ENCODE measurements around the gene UNC119.

Gene UNC119

DNA sequence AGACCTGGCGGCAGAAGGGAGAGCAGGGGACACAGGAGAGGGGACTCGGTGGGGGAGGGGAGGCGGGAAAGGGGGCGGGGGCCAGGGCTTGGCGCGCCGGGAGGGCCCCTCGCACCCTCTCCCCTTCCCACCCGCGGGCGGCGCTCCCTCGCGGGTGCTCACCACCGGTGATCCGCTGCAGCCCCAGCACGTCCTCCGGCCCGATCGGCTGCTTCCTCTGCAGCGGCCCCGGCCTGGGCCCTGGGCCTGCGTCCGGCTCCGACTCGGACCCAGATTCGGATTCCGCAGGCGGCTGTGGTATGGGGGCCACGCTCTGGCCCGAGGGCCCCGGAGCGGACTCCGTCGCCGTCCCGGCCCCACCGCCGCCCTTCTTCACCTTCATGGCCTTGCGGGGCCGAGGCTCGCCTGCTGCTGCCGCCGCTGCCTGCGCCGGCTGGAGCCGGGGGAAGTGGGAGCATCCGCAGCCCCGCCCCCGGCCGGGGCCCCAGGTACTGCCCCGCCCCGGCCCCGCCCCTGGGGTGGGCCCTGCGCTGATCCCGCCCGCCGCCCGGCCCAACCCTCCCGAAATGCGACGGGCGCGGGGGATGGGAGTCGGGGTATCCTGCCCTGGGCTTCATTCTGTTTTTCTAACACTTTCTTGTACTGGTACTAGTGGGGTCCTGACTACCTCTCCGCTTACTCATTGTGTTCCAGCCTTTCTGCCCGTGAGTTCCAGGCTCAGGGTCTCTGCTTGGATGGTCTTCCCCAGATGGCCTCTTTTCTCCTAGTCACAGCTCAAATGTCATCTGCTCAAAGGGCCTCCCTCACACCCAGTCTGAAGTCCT is at the start of gene UNC119:
TSS of gene UNC119 (minus strand) at position 449 of the 824 bp plus-strand sequence. CDS start at position 382, 67 bp downstream.
- peak in 42 of 51 donors; percentile 6 to 77 (median 49) for DNase-seq

DNA sequence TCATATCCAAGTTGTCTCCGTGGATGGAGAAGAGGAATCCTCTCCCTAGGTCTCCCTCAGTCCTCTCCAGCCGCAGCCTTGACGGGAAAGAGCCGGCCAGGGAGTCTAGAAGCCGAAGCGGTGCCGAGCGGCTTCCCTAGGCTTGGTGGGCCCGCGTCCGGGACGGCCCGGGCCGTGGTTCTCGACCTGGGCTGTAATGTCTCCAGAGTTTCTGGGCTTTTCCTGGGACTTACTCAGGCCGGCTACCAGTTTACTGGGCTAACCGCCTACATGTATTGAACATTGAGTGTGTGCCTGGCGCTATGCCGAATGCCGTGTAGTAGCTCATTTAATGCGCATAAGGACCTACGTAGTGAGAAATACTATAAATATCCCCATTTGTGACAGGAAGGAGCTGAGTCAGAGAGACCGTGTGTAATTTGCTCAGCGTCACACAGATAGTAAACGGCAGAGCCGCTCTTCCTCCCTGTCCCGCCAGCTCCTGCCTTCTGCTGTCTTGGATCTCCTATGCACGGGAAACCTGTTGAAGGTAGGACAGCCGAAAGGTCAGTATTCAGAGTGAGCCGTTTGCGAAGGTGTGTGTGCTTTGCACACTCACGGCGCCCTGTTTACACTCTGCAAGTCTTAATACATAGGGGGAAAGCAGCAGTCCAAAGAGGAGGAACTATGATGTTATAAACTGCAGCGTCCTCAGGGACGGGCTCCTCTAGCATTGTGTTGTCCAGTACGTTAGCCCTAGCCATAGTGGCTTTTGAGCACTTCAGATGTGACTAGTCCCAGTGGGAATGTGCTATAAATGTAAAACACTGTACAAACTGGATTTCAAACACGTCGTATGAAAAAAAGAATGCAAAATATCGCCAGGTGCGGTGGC is 47.1 kb upstream of the UNC119 start:
- DNase-seq, result peak in 24 of 51 donors; percentile 8 to 80 (median 37)

- DNase-seq, result peak in 50 of 51 donors; percentile 27 to 92 (median 82)
These were observed 46.4 kb upstream of the UNC119 start, which contains the start of gene SPAG5 for GRCh38 chr17:28598799-28599310. Gene SPAG5, minus strand, starts transcription at chr17:28599025. Its CDS starts 79 bp downstream, at chr17:28598946.

DNA sequence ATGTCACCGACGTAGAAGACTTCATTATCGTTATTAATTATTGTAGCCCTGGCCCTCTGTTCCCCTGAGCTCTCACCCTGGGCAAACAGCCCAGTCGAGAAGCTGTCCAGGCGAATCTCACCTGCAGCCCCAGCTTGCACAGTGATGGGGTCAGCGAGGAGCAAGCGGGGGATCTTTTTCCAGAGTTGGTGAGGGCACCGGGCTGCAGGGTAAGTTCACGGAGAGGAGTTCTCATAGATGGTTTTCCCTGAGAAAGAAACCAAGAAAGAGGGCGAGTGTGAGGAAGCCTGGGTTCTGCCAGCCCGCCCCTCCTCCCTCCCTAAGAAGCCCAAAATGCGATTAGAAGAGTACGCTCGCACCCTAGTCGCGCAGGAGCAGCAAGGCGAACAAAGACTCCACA is 46.0 kb upstream of the UNC119 start:
- no peak for DNase-seq

DNA sequence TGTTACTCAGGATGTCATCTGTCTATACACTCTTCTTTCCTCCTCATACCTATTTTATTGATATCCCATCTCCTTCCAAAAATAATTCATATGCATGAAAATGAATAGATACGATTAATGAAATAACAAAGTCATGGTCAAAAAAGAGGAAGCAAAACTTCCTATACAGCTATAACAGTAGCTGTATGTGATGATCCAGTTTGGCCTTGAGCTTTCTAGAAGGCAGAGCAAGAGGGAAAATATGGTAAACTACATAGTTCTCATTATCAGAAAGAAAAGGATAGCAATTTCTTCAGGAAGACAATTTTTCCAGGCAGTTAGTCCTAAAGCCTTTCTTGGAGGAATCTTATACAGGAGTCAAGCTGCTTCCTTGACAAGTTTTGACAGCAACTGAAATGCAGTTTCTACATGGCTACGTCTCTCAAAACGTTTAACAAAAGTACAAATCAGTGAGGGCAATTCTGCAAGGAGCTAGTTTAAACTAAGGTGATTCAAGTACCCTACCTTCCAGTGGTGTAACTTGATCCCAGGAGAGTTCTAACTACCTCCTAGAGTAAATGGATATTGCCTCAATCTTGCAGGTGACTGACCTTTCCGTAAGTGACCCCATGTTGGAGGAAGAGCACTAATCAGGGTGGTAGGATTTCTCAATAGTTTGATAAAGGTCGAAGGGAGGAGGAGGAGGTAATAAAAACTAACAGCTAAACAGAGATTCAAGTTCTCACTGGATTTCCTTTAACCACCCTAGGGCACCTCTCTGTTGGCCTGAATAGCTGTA is 45.4 kb upstream of the UNC119 start:
- no peak for DNase-seq

- DNase-seq, result no peak
These were observed 39.8 kb upstream of the UNC119 start for GRCh38 chr17:28592260-28592659.

DNA sequence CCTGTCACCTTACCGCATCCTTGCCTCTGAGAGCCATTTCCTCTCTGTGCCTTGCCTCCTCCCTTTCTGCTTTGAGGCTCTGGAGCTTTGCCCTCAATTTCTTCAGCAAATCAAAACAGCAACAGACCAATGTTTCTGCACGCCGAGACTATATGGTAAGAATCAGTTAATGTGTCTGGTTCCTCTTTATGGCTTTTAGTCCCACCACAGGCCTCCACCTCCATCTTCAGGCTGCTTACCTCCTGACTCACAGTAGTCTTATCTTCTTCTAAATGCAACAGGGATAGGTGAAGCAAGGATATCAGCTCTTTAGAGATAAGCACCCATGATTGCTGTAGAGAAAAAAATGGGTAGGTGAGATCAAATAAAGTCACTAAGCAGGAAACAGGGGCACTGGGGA is 33.4 kb upstream of the UNC119 start:
- DNase-seq, result no peak

DNA sequence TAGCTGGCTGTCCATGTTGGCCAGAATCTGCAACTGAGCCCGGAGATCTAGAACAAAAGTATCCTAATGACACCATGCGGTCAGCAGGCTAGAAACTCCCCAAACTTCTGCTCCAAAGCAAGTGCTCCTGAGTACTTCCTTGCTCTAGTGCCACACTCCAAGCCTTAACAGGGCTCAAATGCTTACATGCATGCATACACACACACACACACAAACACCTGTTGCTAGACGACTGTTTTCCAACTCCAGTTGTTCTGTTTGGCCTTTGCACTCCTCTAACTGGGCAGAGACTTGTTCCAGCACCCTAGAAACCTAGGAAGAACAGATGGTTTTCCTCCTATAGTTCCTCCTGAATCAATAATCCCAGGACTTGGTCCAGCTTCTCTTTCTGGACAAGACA is 32.0 kb upstream of the UNC119 start:
- DNase-seq, result no peak

- DNase-seq, result no peak
These were observed 30.1 kb upstream of the UNC119 start for GRCh38 chr17:28582513-28582912.

- no peak for DNase-seq
These were observed 28.5 kb upstream of the UNC119 start for GRCh38 chr17:28580959-28581358.

DNA sequence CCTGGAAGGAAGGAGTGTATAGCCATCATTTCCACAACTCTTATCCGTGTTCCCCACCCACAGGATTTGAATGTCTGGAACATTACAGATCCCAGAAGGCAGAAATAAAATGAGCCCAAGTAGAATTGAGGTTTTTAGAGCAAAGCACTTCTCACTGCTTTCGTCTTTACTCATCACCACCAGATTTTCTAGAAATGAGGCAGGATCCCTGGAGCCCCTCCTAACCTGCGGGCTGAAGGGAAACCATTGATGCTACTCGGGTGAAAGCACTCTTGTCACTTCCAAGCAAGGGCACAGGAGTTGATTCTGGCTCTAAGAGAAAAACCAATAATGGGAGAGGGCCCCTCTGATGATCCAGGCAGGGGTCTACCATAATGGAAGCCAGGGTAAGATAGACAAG is 27.1 kb upstream of the UNC119 start:
- DNase-seq, result no peak

- DNase-seq, result no peak
These were observed 26.1 kb upstream of the UNC119 start for GRCh38 chr17:28578246-28579195.

GRCh38 chr17:28577466-28577824 is 25.0 kb upstream of the UNC119 start:
- no peak for DNase-seq

- peak; percentile 33 to 98 (median 90) for DNase-seq
These were observed 24.5 kb upstream of the UNC119 start, which contains the start of gene ALDOC for GRCh38 chr17:28576758-28577465. Gene ALDOC, minus strand, starts transcription at chr17:28576895. Its CDS starts 1,363 bp downstream, at chr17:28575532.

DNA sequence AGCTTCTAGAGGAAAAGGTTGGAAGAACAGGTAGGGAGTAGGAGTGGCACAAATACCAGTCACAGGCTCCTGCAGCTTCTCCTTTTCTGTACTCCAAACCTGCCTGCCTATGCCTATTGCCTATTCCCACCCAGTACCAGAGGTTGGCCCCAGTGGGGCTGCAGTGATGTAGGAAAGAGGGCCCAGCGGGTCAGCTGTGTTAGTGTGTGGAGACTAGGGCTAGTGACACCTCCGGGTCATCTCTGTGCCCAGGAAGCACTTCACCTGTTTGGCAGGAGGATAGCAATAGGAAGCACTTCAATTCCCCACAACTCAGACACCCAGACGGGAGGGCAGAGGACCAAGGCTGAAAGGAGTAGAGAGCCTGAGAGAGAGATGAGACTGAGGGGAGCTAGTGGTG is 23.6 kb upstream of the UNC119 start:
- DNase-seq, result peak in 1 of 51 donors; percentile 10

GRCh38 chr17:28575126-28575795 is 22.8 kb upstream of the UNC119 start:
- peak in 41 of 51 donors; percentile 14 to 81 (median 48) for DNase-seq

GRCh38 chr17:28574526-28574925 is 22.1 kb upstream of the UNC119 start:
- no peak for DNase-seq

DNA sequence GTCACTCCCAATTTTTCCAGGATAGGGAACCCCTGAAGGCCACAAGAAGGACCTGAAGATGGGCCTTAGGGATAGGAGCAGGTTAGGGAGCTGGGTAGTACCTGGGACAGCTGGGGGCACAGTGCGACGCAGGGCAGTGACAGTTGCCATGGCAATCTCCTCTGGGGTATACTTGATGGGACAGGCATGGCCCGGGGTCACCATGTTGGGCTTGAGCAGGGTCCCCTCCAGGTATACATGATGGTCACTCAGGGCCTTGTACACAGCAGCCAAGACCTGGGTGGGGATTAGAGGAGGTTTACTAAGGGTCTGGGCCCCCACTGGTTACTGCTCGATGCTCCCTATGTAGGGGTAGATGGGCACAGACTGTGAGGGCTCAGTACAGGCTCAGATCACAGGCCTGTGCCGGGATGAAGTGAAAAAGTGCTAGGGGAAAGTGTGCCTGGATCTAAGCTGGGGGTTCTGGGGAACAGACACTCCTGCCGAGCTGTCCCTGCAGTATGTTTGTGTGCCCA is 21.6 kb upstream of the UNC119 start:
- DNase-seq, result no peak

Measured in hypothalamus (tissue), 51 donors.